GM18505 (cell line): ENCODE data around the gene LSMEM2.

Source experiments
- ATAC-seq: cut with Tn5 transposase; IDR thresholded peaks from one replicate; pipeline ENCODE4 v1.9.1; 2021; ENCODE audit not compliant: unreplicated experiment
- POLR2A ChIP-seq: IDR thresholded peaks from 4 replicates; pipeline ENCODE4 v1.6.1; 2011; ENCODE audit warnings: borderline replicate concordance; ENCODE audit not compliant: insufficient read depth, insufficient read length; ENCODE audit errors: extremely low read depth

LSMEM2 gene

DNA sequence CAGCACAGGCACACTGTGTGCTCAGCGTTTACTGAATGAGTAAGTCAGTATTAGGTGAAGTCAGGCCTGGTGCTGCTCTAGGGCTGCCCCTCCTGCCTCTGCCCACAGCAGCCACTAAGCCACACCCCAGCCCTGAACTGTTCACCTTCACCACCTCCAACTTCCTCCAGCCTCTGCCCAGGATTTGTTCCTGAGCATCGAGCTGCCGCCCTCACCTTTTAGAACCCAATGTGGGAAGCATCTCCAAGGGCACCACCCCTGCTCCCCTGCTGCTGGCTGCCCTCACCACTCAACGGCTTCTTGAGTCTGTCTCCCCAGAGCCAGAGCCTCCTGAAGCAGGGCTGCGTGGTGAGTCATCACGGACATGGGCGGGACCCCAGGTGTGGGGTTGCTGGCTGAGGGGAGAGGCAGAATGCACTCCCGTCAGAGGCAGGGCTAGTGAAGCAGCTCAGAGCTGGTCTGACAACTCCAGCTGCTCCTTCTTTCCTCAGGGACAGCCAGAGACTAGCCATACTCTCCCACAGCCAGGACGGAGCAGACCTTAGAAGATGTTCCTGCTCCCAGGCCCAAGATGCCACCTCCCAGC lies 37.9 kb downstream of the LSMEM2 start:
- ATAC-seq, result no peak
- TF ChIP-seq POLR2A, result no peak

- TF ChIP-seq POLR2A, result no peak
- ATAC-seq, result no peak
These were observed 38.4 kb downstream of the LSMEM2 start for GRCh38 chr3:50317300-50317699.

DNA sequence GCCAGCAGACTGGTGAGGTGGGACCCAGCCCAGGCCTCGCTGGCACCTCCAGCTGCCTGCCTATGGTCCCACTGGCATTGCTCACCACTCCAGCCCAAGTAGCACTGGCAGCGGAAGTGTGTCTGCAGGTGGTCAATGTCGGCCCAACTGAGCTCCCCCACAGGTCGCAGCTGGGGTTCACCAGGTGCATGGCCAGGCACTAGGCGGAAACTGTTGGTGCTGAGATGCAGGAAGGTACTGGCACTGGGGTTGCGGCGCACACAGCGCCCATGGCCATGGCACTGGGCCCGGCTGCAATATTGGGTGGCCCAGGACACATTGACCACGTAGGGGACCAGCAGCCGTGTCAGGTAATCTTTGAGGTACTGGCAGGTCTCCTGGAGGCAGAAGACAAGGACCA lies 39.3 kb downstream of the LSMEM2 start:
- no peak for TF ChIP-seq POLR2A
- no peak for ATAC-seq

- no peak for ATAC-seq
These were observed 39.7 kb downstream of the LSMEM2 start for GRCh38 chr3:50318615-50319014.

DNA sequence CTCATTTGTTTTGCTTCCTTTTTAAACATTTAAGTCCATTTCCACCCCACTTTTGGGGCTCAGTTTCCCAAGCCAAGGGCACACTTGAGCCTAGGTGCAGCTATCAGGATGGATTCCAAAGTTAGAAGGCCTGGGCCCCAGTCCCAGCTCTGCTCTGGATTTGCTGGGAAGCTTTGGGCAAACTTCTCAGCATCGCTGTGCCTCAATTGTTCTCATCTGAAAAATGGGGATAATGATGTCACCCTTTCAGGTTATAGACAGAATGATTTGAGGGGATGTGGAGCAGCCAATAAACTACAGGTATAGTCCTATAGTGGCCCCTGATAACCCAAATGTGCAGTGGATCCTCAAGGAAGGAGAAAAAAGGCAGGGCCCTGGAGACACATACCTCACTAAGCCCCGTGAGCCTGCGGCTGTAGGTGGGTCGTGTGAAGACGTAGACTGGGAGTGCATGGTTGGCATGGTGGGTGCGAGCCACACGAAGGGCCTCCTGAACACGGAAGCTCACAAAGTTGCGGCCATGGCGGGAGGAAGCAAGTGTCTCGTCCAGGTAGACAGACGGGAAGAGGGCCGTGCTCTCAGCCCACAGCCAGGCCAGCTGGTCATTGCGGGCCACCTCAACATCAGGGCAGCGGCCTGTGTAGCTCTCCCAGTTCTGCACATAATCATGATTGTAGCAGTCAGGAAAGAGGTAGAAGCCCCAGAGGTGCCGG lies 40.5 kb downstream of the LSMEM2 start:
- no peak for TF ChIP-seq POLR2A
- ATAC-seq, result no peak

More at GRCh38 chr3:50318615-50319014, 39.7 kb downstream of the LSMEM2 start:
- TF ChIP-seq POLR2A, result no peak

DNA sequence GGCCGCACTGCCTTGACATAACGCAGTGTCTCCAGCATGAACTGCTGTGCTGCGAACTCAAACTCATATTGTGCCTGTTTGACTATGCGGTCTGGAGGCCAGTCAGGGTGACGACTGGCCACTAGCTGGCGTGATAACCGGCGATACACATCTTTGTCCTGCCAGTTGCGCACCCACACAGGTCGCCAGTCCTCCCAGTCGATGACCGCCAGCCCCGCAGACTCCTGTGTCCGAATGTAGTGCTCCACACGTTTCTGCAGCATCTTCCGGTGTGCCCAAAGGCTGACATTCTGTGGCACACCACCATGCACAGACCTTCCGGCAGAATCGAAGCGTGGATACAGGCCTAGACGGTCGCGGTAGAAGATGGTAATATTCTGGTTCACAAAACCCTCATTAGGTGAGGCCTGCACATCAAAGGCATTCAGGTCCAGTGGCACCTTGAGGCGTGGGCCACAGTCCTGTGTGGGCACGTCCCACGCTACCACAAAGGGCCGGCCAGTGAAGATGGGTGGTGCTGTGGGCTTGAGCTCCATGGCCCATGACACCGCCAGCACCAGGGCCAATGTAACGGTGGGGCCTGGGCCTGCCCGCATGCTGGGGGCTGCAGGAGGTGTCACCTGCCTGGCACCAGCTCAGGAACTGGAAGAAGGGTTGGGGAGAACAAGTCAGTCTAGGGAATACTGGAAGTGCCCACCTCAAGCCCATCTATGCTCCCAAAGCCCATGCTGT lies 41.2 kb downstream of the LSMEM2 start:
- no peak for ATAC-seq
- TF ChIP-seq POLR2A, result no peak

DNA sequence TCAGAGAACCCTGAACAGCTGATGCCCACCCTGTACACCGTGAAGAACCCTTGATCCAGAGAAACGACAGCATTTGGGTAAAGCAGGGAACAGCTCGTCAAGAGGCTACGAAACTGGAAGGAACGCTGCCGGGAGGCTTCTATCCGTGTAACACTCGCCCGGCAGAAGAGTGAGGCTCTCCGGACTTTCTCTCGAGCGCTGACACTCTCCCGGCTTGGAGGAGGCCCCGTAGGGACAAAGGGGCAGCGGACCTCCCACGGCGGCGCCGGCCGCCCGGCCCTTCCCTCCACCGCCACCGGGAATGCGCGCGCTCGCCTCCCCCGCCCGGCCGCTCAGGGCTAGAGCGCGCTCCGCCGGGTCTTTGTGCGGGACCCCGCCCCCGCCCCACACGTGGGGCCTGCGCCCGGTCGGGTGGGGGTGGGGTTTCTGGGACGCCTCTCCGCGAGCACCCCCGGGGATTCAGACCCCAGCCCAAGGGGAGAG lies 42.0 kb downstream of the LSMEM2 start:
- TF ChIP-seq POLR2A, result no peak
- ATAC-seq, result peak; percentile 41

GRCh38 chr3:50321336-50322114 lies 42.6 kb downstream of the LSMEM2 start:
- peak; percentile 63 for ATAC-seq
- TF ChIP-seq POLR2A, result peak; percentile 73

DNA sequence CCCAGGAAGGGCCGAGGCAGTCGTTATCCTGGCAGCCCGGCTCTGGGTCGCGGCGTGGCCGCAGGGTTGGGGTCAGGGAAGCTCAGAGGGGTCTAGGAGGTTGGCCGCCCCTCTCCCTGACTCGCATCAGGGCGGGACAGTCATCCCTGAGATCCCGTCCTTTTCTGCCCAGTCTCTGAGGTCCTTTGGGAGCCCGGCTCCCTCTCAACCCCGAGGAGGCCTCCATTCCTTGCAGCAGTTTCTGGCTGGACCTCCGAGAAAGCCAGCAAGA lies 43.2 kb downstream of the LSMEM2 start:
- ATAC-seq, result no peak
- no peak for TF ChIP-seq POLR2A

DNA sequence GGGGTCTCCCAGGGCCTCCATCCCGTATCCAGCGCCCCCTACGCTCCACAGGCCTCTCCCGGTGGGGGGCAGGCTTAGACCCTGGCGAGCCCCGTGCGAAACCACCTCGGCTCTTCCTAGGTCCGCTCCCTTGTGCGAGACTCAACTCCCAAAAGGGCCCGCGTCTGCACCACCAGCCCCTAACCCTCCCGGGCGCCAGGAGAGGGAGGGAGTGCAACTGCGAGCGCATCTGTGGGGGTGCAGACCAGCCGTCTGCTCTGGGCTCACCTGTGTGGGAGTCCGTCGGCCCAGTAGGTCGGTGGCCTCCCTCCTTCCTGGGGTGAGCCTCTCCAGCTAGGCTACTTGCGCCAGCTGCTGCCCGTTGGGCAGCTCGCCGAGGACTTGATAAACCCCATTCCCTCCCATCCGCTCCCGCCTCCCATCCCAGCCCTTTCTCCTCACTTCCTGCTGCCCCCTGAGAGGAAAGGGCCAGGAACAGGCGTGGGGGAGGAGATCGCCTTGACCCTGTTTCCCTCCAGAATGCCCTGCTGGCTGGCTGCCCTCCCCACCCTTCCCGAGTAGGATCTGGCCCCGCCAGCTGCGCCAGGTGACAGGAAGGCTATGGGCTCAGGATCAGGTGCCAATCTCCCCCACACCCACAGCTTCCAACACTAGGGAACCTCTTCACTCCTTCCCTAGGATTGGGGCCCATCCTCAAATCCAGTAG lies 43.7 kb downstream of the LSMEM2 start, which contains the start of gene HYAL2:
Gene HYAL2 (minus strand): TSS at position 360 of the 706 bp plus-strand sequence. CDS start 2,256 bp downstream, outside the sequence.
- no peak for ATAC-seq
- no peak for TF ChIP-seq POLR2A

DNA sequence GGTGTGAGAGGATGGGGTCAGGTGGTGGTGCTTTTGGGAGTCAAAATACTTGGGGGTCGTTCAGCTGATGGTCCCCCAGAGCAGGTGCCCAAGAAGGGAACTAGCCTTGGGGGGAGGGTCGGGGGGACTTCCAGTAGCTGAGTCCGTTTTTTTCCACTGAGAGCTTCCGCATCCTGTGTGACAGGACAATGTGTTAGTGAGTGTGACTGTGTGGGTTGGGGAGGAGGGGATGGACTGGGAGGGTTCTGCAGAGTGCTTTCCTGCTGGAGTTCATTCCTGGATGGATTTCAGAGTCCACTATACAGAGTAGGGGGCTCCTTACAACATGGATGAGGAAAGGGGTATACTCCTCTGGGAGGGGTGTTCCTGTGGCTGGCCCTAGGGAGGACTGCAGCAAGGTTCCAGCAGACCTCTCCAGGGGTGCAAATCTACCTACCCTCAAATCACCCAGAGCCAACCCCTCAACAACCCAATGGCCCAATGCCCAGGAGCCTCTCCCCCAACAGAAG lies 44.3 kb downstream of the LSMEM2 start:
- no peak for ATAC-seq
- TF ChIP-seq POLR2A, result no peak

GRCh38 chr3:50323614-50324199 lies 44.8 kb downstream of the LSMEM2 start:
- no peak for TF ChIP-seq POLR2A
- no peak for ATAC-seq
